Cerebellar nuclear complex (tissue), 1 donor: Measurements from ENCODE around the gene GDI2.
"Not testable (repeated sequence)": the region's sequence is repeated elsewhere in the genome, so short reads cannot be mapped to it uniquely, and the experiment has no call there.

Source experiments
- DNase-seq, 2 experiments: peaks; one replicate each; lab custom pipeline; 2025; lab: John Stamatoyannopoulos, UW

Gene GDI2

DNA sequence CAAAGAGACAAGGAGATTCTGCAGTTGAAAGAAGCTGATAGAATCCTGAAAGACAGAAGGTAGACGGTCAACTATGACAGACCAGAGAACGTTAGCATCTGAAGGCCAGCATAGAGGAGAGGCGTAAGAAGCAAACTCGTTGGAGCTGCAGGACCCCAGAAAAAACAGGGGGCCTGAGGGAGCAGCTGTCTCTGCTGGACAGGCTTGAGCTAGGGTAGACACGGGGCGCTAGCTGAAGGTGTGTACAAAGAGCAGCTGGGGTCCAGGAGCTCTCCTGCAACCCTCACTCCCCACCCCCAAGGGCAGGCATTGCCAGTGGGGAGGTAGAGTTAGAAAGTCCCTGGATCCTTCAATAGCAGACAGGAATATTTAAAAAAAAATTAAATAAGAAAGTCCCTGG lies 14.6 kb upstream of the GDI2 start:
- no peak for DNase-seq

DNA sequence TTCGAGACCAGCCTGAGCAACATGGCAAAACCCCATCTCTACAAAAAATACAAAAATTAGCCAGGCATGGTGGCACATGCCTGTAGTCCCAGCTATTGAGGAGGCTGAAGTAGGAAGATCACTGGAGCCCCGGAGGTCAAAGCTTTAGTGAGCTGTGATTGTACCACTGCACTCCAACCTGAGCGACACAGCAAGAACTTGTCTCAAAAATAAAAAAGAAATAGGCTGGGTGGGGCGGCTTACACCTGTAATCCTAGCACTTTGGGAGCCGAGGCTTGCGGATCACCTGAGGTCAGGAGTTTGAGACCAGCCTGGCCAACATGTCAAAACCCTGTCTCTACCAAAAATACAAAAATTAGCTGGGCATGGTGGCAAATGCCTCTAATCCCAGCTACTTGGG lies 13.3 kb upstream of the GDI2 start:
- not testable (repeated sequence) for DNase-seq

DNA sequence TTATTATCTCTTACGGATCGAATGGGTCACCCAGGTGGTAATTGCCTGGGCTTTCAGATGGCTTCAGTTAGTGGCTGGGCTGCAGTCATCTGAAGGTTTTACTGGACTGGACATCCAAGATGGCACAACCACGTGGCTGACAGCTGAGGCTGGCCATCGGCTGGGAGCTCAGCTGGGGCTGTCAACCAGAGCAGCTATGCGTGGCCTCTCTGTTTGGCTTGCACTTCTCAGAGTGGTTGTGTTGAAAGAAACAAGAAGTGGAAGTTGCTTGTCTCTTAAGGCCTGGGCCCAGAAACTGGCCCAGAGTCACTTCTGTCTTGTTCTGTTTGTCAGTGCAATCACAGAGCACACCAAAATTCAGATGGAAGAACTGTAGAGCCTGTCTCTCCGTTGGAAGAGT lies 5.7 kb upstream of the GDI2 start:
- no peak for DNase-seq

DNA sequence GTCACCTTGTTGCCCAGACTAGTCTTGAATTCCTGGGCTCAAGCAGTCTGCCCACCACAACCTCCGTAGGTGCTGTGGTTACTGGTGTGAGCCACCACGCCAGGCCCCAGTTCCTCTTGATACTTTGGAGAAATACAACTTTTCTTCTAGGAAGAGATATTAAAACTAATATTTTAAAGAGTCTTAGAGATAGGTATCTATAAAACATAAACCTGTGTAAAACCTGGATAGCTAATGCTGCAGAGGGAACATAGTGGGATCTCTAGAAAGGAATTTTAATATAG lies 4.8 kb upstream of the GDI2 start:
- DNase-seq = no peak

DNA sequence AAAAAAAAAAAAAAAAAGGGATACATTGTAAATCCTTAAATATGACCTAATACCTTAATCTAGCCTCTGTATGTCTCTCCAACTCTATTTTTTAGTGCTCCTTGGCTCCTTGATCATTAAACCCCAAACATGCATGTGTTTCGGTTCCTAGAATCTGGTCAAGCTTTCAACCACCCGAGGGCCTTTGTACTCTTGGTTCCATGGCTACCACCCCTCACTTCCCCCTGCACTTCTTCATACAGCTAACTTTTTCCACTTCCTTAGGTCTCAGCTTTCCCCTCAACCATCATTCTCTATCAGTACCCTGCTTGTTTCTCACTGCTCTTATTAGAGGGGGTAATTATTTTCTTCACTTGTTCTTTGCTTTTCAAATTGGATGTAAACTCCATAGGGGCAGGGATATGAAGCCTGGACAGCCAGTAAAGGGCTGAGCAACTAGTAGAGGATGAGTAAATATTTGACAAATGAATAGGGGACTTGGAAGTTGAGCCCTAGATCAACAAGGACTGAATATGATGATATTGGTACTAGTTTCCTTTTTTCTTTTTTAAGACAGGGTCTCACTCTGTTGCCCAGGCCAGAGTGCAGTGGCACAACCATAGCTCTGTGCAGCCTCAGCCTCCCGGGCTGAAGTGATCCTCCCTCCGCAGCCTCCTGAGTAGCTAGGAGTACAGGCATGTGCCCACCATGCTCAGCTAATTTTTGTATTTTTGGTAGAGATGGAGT lies 4.3 kb upstream of the GDI2 start:
- DNase-seq = no peak

DNA sequence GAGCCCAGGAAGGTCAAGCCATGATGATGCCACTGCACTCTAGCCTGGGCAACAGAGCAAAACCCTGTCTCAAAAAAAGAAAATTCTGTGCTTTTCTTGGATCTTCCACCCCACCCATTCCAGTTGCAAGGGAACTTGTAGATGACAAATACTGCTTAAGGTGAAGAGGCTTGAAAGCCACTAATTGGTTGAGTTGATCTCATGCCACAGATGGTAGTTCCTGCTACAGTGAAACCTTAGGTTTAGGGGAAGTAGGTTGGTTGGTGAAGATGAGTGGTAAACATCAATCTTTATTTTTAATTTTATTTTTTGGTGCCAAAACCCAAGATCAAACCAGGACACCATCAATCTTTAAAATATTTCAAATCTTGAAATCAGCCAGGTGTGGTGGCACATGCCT lies 2.9 kb upstream of the GDI2 start:
- DNase-seq = no peak

DNA sequence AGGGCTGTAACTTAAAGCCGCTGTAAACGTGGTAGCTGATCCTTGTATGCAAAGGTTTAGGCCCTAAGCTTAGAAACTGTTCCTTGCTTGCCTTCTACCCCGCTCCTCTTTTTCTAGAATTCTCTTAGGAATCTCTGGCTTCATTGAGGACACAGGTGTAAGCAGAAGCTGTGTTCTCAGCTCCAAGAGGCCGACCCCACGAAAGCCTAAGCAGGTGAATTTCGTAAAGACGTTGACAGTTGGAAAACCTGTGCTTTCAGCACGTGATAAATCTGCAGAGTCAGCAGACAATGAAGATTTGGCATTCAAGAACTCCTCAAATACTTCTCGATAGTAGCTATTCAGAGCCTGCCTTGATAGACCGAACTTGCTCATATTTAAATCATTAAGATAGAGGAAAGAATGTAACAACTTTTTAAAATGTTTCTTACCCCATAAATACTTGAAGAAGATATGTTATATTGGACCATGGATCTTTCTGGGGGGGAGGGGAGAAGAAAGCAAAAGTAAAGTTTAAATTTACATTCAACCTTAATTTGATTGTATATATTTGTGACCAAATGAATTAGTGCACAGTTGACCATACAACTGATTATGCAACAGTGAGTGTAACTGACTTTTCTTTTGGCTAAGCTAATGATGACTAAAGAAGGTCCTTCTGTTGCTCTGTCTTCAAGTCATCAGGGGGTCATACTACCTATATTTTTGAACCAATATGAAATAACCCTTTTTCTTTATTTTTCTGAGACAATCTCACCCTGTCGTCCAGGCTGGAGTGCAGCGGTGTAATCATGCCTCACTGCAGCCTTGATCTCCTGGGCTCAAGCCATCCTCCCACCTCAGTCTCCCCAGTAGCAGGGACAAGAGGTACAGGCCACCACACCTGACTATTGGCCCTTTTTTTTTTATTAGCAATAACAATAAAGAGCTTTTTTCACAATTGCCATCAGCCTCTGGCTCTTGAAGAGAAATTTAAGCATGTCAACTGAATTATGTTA lies 1.2 kb upstream of the GDI2 start:
- no peak for DNase-seq

DNA sequence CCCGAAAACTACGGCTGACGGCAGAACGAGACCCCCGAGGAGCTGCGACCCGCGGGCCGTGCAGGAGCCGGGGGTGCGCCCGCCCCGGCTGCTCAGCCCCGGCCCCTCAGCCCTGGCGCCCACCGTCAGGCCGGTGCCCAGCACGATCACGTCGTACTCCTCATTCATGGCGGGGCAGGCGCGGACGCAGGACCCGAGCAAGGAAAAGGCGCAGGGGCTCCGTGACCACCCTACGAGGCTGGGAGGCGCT lies 218 bp downstream of the GDI2 start:
- DNase-seq = no peak

DNA sequence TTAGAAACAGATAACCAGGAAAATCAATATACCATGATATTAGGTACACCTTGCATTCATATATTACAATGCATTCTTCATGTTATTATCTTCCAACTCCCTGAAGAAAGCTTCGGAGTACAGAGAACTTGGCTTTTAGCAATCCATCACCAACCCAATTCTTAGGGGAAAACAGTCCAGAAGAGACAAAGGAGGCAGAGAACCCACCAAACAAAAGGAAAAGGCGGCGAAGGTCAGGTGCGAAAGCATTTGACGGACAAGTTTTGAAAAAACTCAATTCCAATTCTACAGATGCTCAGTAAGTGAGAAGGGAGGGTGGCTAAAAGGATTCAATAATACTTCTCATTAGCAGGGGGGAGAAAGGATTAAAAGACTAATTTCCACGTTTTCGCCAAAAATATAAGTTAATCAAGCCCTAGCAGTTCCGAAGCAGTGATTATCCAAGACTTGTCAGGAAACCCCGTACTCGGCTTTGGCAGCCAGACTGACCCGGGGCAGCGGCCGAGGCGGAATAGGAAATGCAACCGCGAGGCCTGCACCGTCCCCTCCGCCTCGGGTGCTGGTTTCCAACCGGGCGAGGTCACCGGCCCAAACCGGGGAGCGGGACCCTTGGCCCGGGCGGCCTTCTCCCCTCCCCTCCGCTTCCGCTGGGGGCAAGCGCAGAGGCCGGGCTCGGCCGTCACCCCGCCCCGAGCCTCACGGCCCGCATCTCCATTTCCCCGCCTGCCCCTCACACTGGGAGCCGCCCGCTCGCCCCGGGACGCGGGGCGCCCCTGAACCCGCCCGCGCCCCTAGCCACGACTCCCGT lies 747 bp downstream of the GDI2 start:
- DNase-seq = no peak

DNA sequence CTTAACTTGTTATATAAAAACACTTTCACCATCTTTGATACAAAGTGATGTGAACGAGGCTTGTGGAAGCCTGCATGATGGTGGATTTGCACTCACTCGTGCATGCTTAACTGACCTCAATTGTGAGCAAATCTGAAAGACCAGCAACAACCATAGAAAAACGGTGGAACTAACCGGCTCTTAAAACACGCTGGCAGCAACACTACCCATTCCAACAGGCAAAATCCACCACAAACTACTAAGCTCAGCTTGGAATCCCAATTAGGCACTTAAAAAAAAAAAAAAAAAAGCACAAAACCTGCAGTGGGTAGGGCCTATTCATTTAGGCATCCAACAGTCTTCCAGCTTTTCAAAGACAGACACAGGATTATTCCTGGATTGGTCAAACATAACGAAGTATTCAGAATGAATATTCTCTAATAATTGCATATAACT lies 1.8 kb downstream of the GDI2 start:
- no peak for DNase-seq

DNA sequence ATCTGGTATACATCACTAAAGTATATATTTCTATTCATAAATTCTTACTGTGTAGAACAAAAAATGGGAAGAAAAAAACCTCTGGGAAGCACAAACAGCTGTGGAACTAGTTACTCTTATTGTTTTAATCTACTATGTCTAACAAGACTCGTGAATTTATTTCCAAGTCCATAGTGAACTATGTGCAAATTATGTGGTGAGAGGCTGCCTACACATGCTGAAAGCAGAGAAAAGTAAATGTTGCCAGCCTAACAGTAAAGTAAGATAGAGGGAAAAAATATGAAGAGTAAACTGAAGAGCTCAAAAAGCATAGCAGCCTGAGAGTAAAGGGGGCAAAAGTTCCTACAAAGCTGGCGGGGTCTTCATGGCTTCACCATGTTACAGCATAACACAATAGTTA lies 3.0 kb downstream of the GDI2 start:
- DNase-seq = no peak

DNA sequence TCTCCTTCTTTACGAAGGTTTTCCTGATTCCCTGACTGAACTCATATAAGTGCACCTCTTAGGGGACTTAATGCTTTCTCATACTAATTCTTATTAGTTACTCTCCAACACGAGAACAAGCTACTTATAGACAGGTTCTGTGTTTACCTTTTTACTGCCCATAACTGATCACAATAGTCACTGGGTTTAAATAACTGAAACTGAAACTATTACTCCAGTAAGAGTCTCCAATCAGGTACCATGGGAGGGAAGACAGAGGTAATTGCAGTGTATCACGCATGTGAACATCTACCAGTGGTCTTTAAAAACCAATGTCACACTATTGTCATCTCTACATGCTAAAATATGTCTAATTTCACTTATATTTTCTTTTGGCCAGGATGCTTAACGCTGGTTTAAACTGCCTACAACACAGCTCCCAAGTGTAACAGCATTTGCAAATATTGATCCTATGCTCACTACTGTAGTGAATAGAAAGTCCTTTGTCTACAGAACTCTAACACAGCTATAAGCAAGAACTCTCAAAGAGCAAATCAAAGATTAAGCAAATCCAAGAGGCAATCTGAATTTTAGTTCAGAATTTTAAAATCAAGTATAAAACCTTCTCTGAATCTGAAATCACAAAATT lies 3.6 kb downstream of the GDI2 start:
- DNase-seq = no peak

DNA sequence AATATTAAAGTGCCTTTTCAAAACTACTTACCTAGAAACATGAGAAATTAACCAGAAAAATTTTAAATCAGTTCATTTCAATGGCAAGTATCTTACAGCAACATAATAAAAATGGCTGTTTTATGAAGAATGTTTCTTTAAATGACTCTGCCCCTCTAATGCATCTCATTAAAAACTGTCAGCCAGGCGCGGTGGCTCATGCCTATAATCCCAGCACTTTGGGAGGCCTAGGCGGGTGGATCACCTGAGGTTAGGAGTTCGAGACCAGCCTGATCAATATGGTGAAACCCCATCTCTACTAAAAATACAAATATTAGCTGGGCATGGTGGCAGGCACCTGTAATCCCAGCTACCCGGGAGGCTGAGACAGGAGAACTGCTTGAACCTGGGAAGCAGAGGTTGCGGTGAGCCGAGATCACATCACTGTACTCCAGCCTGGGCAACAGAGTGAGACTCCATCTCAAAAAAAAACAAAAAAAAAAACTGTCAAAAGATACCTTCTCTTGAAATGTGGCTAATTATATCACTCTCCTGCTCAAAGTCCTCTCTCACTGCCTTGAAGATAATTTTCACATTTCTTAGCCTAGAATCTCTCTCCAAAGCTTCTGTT lies 4.3 kb downstream of the GDI2 start:
- not testable (repeated sequence) for DNase-seq

DNA sequence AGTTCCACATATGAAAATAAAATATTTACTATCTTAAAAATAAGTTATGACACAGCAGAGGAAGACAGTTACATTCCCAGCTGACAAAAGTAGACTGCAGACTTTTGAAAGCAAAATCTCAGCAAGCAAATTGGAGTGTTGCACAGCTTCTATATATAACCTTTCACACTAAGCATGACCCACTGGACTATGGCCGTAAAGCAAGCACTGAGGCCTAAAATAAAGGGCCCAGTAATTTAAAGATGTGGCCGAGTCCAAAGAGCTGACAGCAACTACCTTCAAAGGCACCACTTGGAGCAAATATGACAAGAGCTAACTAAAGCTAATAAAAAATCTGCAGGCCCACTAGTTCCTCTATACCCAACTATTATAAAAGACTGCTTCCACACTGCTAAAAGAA lies 6.5 kb downstream of the GDI2 start:
- no peak for DNase-seq

DNA sequence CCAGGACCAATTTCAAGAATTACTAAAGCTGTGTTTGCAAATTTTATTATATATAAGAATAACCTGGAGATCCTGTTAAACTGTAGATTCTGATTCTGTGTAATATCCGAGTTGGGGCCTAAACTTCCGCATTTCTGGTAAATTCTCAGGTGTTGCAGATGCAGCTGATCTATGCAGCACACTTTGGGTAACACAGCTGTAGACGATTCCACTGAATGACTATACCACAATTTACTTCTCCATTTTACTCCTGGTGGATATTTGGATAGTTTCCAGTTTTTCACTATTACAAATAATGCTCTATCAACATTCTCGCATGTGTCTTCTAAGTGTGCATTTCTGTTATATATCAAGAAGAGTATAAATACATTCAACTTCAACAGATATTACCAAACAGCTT lies 7.5 kb downstream of the GDI2 start:
- DNase-seq = no peak

DNA sequence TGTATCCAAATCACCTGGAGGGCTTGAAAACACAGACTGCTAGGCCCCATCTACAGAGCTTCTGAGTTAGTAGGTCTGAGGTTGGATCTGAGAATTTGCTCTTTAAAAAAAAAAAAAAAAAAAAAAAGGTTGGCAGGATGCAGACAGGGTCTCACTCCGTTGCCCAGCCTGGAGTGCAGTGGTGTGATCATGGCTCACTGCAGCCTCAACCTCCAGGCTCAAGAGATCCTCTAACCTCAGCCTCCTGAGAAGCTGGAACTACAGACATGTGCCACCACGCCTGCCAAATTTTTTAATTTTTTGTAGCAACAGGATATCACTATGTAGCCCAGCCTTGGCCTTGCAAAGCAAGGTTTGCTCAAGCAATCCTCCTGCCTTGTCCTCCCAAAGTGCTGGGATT lies 8.0 kb downstream of the GDI2 start:
- no peak for DNase-seq

DNA sequence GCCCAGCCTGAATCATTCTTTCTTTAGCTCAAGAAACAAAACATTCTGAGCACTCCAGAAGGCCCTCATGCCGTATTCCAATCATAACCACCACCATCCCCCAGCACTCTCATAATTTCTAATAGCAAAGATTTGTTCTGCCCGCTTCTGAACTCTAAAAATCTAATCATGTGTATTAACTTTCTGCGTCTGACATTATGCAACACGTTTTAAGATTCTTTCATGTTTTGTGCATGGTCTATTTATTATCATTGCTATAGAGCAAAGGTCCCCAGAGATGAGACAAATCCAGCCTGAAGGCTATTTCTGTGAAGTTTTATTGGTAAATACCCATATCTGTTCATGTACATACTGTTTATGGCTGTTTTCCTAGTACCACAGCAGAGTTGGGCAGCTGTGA lies 8.8 kb downstream of the GDI2 start:
- DNase-seq = no peak

DNA sequence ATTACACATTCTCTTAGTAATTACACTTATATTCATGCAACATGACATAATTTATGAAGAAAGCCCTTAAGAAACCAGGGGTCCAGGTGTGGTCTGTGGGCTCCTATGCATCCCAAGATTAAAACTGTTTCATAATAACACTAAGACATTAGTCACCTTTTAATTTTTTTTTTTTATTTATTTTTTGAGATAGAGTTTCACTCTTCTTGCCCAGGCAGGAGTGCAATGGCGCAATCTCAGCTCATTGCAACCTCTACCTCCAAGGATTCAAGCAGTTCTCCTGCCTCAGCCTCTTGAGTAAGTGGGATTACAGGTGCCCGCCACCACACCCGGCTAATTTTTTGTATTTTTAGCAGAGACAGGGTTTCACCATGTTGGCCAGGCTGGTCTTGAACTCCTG lies 12.5 kb downstream of the GDI2 start:
- no peak for DNase-seq

DNA sequence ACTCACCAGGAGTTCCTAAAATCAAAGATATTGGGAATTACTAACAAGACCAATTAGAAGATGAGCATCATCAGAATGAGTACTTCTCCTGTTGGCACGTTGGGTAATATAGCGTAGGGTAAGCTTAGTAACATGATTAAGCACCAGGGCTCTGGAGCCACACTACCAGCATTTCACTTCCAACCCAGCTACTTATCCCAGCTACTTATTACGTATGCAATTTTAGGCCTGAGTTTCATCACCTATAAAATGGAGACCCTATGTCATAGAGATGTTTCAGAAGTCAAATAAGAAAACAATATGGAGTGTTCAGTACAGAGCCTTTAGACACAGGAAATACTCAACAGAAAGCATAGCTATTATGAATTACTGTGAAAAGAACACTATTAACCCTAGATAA lies 19.0 kb downstream of the GDI2 start:
- no peak for DNase-seq

DNA sequence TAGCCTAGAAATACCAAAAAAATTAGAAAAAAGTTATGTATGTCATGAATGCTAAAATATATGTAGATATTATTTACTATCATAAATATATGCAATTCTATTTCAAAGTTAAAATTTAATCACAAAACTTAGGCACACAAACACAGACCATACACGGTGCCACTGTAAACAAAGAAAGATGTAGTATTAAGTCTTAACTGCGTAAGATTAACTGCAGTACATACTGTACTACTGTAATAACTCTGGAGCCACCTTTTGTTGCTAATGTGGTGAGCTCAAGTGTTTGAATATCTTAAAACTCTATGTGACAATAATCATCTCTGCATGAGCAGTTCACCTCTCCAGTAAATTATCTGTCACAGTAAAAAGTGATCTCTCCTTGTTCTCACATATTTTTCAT lies 23.6 kb downstream of the GDI2 start:
- DNase-seq = no peak

DNA sequence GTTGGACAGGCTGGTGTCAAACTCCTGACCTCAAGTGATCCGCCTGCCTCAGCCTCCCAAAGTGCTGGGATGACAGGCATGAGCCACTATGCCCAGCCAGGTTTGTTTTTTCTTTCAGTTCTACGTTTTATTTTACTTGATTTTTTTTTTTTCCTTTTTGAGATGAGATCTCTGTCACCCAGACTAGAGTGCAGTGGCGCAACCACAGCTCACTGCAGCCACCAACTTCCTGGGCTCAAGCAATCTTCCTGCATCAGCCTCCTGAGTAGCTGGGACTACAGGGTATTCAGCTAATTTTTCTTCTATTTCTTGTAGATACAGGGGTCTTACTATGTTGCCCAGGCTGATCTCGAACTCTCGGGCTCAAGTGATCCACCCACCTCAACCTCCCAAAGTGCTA lies 24.3 kb downstream of the GDI2 start:
- no peak for DNase-seq

DNA sequence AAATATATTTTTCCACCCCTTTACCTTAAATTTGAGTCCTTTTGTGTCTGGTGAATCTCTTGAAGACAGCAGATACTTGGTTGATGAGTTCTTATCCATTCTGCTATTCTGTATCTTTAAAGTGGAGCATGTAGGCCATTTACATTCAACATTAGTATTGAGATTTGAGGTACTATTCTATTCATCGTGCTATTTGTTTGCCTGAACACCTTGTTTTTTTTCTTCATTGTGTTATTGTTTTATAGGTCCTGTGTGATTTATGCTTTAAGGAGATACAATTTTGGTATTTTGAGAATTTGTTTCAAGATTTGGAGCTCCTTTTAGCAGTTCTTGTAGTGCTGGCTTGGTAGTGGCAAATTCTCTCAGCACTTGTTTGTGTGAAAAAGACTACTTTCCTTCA lies 29.9 kb downstream of the GDI2 start:
- no peak for DNase-seq
